PFSK-1 (cell line): ENCODE results near the gene GRXCR1. TPM values are rescaled to one million over a fixed set of nuclear protein-coding genes. Genes with fewer than 3 reads are reported as not detected.

Experiments used
- FOXP2 ChIP-seq: optimal IDR thresholded peaks from 2 replicates; pipeline ENCODE3; 2011; ENCODE audit warnings: borderline replicate concordance, control low read depth, inconsistent platforms; ENCODE audit not compliant: insufficient read depth; ENCODE audit errors: extremely low read length, extremely low read depth
- POLR2AphosphoS5 ChIP-seq: IDR thresholded peaks from 2 replicates; pipeline ENCODE4 v1.6.1; 2012; ENCODE audit warnings: low read depth, mild to moderate bottlenecking, control low read depth, low read length, moderate library complexity
- SIN3A ChIP-seq: IDR thresholded peaks from 2 replicates; pipeline ENCODE4 v1.6.1; 2012; ENCODE audit warnings: mild to moderate bottlenecking, low read length, moderate library complexity, borderline replicate concordance; ENCODE audit not compliant: insufficient read depth
- TAF1 ChIP-seq: IDR thresholded peaks from 2 replicates; pipeline ENCODE4 v1.6.1; 2012; ENCODE audit warnings: low read length, control low read depth, borderline replicate concordance; ENCODE audit not compliant: insufficient read depth
- polyA plus RNA-seq: library from polyadenylated mRNA; unstranded; fragments of >200 nt; gene quantifications from one replicate; pipeline ENCODE4 v1.2.1, GENCODE V29; 2012; ENCODE audit warnings: low read depth, missing spikeins; ENCODE audit not compliant: insufficient read length
- TF ChIP-seq, protein P1 (sequence below), 2 experiments: IDR thresholded peaks; 2 replicates each; pipeline versions ENCODE4 v1.6.1 to v1.8.0; 2011 to 2012; ENCODE audit warnings: low read depth in 2 of 2, low read length in 2 of 2, control low read depth in 1 of 2, inconsistent platforms in 1 of 2, mild to moderate bottlenecking in 1 of 2, moderate library complexity in 1 of 2; ENCODE audit not compliant: insufficient read depth in 1 of 2

The GRXCR1 gene
- not detected for polyA plus RNA-seq

- TF ChIP-seq, protein P1, sequence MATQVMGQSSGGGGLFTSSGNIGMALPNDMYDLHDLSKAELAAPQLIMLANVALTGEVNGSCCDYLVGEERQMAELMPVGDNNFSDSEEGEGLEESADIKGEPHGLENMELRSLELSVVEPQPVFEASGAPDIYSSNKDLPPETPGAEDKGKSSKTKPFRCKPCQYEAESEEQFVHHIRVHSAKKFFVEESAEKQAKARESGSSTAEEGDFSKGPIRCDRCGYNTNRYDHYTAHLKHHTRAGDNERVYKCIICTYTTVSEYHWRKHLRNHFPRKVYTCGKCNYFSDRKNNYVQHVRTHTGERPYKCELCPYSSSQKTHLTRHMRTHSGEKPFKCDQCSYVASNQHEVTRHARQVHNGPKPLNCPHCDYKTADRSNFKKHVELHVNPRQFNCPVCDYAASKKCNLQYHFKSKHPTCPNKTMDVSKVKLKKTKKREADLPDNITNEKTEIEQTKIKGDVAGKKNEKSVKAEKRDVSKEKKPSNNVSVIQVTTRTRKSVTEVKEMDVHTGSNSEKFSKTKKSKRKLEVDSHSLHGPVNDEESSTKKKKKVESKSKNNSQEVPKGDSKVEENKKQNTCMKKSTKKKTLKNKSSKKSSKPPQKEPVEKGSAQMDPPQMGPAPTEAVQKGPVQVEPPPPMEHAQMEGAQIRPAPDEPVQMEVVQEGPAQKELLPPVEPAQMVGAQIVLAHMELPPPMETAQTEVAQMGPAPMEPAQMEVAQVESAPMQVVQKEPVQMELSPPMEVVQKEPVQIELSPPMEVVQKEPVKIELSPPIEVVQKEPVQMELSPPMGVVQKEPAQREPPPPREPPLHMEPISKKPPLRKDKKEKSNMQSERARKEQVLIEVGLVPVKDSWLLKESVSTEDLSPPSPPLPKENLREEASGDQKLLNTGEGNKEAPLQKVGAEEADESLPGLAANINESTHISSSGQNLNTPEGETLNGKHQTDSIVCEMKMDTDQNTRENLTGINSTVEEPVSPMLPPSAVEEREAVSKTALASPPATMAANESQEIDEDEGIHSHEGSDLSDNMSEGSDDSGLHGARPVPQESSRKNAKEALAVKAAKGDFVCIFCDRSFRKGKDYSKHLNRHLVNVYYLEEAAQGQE (IDR thresholded peaks at IDR 0.05; ENCODE audit: insufficient read depth in 1 of 2, low read depth in 2 of 2, low read length in 2 of 2): no peak
- TF ChIP-seq FOXP2 (no peak), POLR2AphosphoS5 (no peak), TAF1 (no peak), SIN3A (no peak)
These were observed at the start of gene GRXCR1 for GRCh38 chr4:42892413-42892812. Gene GRXCR1 (plus strand): TSS chr4:42892713. CDS start chr4:42893267, 554 bp downstream.

GRCh38 chr4:42843694-42844093 lies 48.8 kb upstream of the GRXCR1 start:
- TF ChIP-seq SIN3A (no peak), POLR2AphosphoS5 (no peak), FOXP2 (no peak), TAF1 (no peak)
- TF ChIP-seq, protein P1 (IDR thresholded peaks at IDR 0.05; ENCODE audit: insufficient read depth in 1 of 2, low read depth in 2 of 2, low read length in 2 of 2): no peak

DNA sequence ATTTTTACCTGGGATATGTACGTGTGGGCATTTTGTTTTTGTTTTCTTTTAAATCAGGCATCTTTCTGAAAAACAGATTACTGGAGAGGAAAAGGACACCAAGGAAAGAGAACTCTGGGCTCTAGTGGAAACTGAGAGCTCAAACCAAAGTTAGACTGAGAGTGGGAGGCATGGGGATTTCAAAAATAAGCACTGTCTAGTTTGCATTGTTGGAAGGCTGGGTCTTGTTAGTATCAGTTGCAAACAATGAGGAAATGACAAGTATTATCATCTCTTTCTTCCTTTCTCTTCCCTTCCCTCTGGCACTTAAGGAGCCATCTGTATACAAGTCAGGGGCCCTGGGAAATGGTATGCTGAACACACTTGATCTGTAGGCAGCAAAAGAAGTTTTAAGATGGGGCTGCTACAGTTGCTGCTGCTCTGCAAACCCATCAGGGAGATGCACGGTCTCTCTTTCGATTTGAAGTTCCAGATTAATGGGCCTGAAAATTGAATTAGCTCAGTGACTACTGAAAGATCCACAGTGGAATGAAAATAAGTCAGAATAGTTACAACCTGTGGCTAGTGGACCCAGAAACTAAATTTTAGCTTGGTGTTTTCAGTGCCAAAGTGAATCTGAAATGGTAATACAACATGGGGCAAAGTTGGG lies 48.0 kb upstream of the GRXCR1 start:
- TF ChIP-seq SIN3A (no peak), TAF1 (no peak), POLR2AphosphoS5 (no peak), FOXP2 (no peak)

- TF ChIP-seq TAF1 (no peak), POLR2AphosphoS5 (no peak), SIN3A (no peak), FOXP2 (no peak)
- TF ChIP-seq, protein P1 (IDR thresholded peaks at IDR 0.05; ENCODE audit: insufficient read depth in 1 of 2, low read depth in 2 of 2, low read length in 2 of 2): no peak
These were observed 46.9 kb upstream of the GRXCR1 start for GRCh38 chr4:42845586-42845985.

DNA sequence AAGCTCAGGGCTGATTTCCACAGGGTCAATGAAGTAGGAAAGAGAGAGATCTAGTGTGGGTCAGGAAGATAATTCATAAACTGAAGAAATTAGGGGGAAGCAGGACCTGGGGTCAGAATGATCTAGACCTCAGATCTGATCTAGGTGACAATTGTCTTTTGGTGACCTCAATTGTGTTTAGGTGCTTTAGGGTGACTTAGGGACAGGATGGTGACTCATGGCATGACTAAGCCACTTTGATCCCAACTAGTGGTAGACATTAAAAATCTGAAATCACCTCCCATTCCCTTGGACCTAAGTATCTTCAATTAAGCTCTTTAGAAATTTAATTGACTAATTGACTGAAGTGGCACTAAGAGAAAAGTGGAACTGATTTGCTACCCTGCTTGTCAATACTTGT lies 36.7 kb upstream of the GRXCR1 start:
- no peak for TF ChIP-seq TAF1
- no peak for TF ChIP-seq POLR2AphosphoS5
- no peak for TF ChIP-seq SIN3A
- TF ChIP-seq, protein P1 (IDR thresholded peaks at IDR 0.05; ENCODE audit: insufficient read depth in 1 of 2, low read depth in 2 of 2, low read length in 2 of 2): no peak
- TF ChIP-seq FOXP2: no peak
